NCI-H510A treated with DMSO at 0.1 percent for 48 hours (cell line): ENCODE measurements around the gene CHCHD6.

ENCODE experiments used
- DNase-seq: peaks from one replicate; lab custom pipeline; 2025; lab: John Stamatoyannopoulos, UW

The CHCHD6 gene

DNA sequence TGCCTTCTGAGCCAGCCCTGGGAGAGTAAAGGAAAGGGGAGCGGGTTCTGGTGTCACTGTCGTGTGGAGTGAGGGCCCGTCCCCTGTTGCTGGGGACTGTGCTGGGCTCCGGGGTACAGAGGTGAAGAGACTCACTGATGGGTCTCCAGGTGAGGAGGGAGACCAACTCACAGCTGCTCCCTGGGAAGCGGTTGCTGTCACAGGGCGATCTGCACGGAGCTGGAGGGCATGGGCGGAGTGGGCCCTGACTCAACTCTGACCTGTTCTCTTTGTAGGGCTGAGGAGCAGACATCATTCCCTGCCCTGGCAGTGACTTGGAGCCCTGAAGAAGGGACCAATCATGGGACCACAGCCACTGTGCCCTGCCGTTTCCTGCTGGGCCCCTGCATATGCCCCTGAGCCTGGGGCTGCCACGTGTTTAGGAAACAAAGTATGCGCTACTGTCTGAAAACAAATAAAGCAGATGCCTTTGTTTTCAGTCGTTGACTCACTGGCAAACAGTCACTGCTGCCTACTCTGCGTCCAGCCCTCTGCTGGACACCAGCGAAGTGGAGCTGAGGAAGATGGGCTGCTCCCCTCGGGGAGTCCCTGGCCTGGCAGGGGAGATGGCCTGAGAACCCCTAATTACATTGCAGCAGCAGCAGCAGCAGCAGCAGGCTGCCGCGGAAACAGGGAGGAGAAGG is 256.0 kb downstream of the CHCHD6 start:
- no peak for DNase-seq

- DNase-seq: no peak
These were observed 256.6 kb downstream of the CHCHD6 start for GRCh38 chr3:126960604-126960995.

GRCh38 chr3:126961191-126961790 is 257.3 kb downstream of the CHCHD6 start:
- DNase-seq: no peak

DNA sequence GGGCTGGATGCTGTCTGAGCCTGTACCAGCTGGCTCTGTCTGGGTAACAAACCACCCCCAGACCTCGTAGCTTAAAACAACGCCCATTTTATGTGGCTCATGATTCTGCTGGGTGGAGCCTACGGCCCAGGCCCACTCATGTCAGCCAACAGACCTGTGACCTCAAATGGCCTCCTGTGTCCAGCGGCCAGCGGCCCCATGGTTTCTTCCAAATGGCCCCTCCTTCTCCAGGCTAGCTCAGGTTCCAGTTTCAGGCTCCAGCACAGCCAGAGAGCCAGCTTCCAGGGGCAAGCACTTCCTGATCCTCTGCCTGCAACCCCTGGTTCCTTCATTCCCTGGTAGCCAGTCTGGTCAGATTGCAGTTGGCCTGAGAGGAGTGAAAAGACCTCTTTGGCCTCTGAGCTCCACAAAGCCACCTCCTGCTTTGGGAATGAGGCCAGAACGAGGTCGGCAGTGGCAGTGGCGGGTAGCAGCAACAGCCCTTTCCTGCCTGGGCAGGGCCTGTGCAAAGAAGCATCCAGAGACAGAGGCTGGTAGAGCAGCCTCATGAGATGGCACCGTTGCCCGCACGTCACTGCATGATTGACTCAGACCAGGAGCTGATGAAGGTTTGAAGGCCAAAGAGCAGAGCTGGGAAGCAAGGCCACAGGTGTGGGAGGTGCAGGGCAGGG is 257.9 kb downstream of the CHCHD6 start:
- DNase-seq: no peak

DNA sequence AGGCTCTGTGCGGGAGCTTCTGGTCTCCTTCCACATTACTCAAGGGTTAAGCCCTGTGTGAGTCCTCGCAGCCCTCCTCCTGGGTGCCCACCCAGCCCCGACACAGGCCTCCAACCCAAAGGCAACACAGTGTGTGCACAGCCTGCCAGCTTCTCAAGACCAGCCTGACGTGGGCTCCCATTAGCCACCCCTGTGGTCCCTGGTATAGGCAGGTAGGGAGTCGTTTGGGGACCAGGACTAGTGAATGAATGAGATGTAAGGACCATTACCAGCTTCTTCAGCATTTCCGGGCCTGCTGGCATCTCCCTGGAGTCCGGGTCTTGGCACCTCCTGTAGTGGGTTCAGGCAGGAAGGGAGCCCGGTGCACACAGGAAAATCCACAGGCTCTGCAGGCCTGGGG is 258.7 kb downstream of the CHCHD6 start:
- DNase-seq: no peak

GRCh38 chr3:126963261-126964190 is 259.5 kb downstream of the CHCHD6 start:
- DNase-seq: no peak

GRCh38 chr3:126964261-126964660 is 260.2 kb downstream of the CHCHD6 start:
- DNase-seq: no peak

GRCh38 chr3:126964950-126965349 is 260.9 kb downstream of the CHCHD6 start:
- no peak for DNase-seq

DNA sequence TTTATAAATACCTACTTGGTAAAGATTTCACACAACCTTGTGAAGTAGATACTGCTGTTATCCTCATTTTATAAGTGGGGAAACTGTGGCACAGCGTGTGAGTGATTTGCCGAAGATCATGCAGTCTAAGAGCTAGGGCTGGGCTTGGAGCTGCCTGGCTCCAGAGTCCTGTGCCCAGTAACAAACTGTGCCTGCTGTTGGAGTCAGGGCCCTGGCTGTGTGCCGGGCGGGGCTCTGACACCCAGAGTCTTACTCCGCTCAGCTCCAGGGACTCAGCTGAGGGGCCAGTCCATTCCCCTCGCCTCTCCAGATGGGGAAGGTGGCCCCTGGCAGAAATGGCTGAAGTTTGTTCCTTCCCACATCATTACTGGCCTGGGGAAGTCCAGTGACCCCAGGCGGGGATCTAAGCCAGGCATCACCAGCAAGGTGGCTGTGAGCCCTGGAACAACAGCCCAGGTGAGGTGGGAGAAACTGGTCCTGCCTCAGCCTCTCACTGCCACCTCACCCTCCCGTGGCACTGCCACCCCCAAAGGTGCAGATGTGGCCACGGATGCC is 261.6 kb downstream of the CHCHD6 start:
- DNase-seq: no peak

GRCh38 chr3:126967386-126967785 is 263.3 kb downstream of the CHCHD6 start:
- no peak for DNase-seq

- no peak for DNase-seq
These were observed 264.7 kb downstream of the CHCHD6 start for GRCh38 chr3:126968391-126969390.

DNA sequence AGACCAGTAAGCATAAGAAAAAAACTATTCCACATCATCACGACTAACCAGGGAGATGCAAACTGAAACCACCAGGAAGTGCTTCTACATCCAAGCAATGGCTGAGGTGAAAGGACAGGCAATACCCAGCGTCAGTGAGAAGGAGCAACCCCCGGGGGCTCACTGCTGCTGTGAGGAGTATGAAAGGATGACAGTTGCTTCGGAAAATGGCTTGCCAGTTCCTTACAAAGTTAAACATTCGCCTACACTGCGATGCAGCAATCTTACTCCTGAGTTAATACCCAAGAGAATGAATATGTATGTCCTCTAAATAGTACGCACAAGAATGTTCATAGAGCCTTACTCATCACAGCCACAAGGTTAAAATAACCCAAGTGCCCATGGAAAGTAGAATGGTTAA is 265.5 kb downstream of the CHCHD6 start:
- no peak for DNase-seq

DNA sequence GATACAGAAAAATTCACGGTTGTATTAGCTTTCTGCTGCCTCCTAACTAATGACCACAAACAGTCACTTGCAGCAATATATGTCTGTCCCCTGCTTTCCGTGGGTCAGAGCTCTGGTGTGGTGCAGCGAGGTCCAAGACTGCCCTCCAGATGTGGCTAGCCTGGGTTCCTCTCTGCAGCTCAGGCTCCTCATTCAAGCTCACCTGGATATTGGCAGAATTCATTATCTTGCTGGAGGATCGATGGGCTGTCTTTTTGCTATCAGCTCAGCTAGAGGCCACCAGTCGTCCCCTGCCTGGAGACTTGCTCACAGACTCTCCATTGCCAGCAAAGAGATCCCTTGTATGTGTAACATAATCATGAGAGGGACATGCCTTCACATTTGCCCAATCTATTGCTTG is 266.1 kb downstream of the CHCHD6 start:
- no peak for DNase-seq

DNA sequence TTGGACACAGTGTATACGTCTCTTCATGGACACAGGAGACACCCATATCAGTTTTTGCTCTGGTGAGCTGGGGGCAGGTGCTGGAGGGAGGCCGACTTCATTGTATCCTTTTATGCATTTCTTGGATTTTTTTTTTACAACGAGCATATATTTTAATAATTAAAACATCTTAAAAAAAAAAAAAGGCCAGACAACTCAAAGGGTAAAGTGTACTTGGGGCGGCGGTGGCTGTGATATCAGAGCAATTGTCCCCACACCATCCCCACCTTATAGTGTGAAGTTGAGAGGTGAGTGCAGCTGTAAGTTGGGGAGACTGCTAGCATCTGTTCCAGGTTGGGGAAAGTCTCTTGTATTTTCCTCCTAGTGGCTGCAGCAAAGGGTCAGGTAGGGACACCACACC is 266.9 kb downstream of the CHCHD6 start:
- DNase-seq: no peak

GRCh38 chr3:126971891-126972351 is 267.9 kb downstream of the CHCHD6 start:
- DNase-seq: no peak

DNA sequence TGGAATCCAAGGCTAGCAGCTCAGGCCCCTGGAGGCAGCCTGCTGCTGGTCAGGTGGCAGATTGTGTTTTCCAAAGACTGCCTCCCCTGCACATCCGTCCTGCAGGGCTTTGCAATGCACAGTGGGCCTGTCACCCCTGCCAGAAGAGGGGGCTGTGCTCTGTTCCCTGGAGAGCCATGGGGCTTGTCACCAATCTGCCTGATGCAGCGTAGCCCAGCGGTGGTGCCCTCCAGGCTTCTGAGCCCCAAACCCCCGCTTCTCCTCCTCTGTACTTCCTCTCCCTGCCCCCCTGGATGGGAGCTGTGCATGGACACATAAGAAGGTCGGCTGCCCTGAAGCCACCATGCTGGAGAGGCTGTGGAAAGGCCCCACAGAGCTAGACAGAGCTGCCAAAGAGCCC is 268.8 kb downstream of the CHCHD6 start:
- no peak for DNase-seq

- DNase-seq: no peak
These were observed 269.8 kb downstream of the CHCHD6 start for GRCh38 chr3:126973814-126974213.

DNA sequence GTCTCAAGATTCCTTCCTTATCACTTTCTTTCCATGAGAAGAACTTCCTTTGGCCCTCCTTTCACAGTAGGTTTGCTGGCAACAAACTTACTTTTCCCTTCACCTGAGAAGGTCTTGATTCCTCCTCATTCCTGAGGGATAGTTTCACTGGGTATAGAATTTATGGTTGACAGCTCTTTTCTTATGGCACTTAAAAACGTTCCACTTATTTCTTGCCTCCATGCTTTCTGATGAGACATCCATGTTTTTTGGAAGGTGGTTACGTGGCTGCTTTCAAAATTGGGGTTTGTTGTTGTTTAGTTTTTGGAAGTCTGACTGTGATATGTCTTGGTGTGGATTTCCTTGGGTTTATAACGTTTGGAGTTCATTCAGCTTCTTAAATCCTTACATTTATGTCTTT is 270.7 kb downstream of the CHCHD6 start:
- DNase-seq: no peak

DNA sequence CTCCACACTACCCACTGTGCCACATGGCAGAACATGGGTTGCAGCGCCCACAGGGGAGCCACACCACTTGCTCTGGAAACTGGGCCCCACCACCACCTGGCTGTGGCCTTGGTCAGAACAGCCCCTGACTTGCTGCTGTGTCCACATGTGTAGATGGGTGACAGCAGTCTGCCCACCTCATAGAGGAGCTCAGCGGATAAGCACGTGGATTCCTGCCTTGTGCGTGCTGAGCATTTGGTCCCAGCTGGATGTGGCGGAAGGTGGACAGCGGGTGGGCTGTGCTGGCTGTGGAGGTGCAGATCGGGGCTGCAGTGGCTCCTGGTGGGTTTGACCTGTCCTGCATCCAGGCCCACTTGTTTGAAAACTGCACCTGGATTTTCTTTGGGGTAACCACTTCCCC is 272.9 kb downstream of the CHCHD6 start:
- DNase-seq: no peak

DNA sequence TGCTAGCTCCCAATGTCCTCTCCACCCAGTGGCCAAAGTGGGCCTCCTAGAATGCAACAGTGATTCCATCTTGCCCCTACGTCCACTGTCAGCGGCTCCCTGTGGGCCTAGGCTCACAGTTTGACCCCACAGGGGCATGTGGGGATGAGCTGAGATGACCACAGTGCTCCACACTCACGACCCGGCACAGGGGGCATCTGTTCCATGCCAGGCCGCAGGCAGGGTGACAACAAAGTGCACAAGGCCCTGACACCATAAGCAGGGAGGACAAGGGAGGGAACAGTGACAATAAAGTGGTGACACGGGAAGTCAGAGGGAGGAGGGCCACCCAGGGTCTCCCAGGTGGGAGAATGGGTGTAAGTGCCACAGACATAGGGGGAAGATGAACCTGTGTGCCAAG is 273.8 kb downstream of the CHCHD6 start:
- DNase-seq: no peak

DNA sequence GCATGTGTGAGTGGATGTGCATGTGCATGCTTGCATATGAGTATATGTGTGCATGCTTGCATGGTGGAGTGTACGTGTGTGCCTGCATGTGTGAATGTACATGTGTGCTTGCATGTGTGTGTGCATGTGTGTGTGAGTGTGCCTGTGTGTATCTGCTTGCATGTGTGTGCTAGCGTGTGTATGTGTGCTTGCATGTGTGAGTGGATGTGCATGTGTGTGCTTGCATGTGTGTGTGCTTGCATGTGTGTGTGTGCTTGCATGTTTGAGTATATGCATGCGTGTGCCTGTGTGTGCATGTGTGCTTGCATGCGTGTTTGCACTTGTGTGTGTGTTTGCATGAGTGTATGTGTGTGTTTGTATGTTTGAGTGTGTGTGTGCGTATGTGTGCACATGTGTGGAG is 274.3 kb downstream of the CHCHD6 start:
- DNase-seq: no peak
